GM21737 (cell line): Measurements from ENCODE around the gene ZNF629.
A peak's percentile ranks its signal among the peaks of the same experiment; 100 is the strongest.

Experiments used
- ATAC-seq: cut with Tn5 transposase; IDR thresholded peaks from one replicate; pipeline ENCODE4 v1.9.1; 2021; ENCODE audit warnings: mild to moderate bottlenecking, moderate library complexity; ENCODE audit not compliant: unreplicated experiment

Gene ZNF629

GRCh38 chr16:30767767-30768465 lies 19.1 kb downstream of the ZNF629 start:
- ATAC-seq, result no peak

GRCh38 chr16:30766933-30767284 lies 20.1 kb downstream of the ZNF629 start:
- no peak for ATAC-seq

- no peak for ATAC-seq
Observed at GRCh38 chr16:30766206-30766932, 20.6 kb downstream of the ZNF629 start.

- no peak for ATAC-seq
Observed at GRCh38 chr16:30764816-30765465, 22.1 kb downstream of the ZNF629 start.

- ATAC-seq, result no peak
Observed at GRCh38 chr16:30764086-30764485, 22.9 kb downstream of the ZNF629 start.

- ATAC-seq, result no peak
Observed at GRCh38 chr16:30762991-30763725, 23.8 kb downstream of the ZNF629 start.

GRCh38 chr16:30761928-30762902 lies 24.8 kb downstream of the ZNF629 start, which contains the start of the genes CFAP119 and RNF40:
Gene CFAP119, minus strand, starts transcription at chr16:30762062. Its CDS starts 314 bp downstream, at chr16:30761748.
Gene RNF40, plus strand, starts transcription at chr16:30762322. Its CDS starts 224 bp downstream, at chr16:30762546.
- peak; percentile 83 for ATAC-seq

- peak; percentile 11 for ATAC-seq
Observed at GRCh38 chr16:30761427-30761927, 25.5 kb downstream of the ZNF629 start.

- no peak for ATAC-seq
Observed at GRCh38 chr16:30760577-30761426, 26.2 kb downstream of the ZNF629 start.

- ATAC-seq, result no peak
Observed at GRCh38 chr16:30760001-30760559, 26.9 kb downstream of the ZNF629 start.

GRCh38 chr16:30758988-30759491 lies 28.0 kb downstream of the ZNF629 start:
- no peak for ATAC-seq

- no peak for ATAC-seq
Observed at GRCh38 chr16:30757316-30757715, 29.7 kb downstream of the ZNF629 start.

- no peak for ATAC-seq
Observed at GRCh38 chr16:30756781-30757100, 30.3 kb downstream of the ZNF629 start.

- no peak for ATAC-seq
Observed at GRCh38 chr16:30755955-30756780, 30.8 kb downstream of the ZNF629 start.

- no peak for ATAC-seq
Observed at GRCh38 chr16:30753596-30753995, 33.4 kb downstream of the ZNF629 start.

- ATAC-seq, result no peak
Observed at GRCh38 chr16:30750876-30751465, 36.0 kb downstream of the ZNF629 start.

GRCh38 chr16:30750201-30750600 lies 36.8 kb downstream of the ZNF629 start:
- ATAC-seq, result no peak
